WTC11 (cell line): Measurements from ENCODE around the gene MACO1. TPM values are rescaled to one million over a fixed set of nuclear protein-coding genes. Genes with fewer than 3 reads are reported as not detected.

Experiments used
- ATAC-seq: fragments of 200-7000 bp; cut with Tn5 transposase; 2 replicates; pipeline ENCODE4 v1.10.0; 2021; ENCODE audit warnings: mild to moderate bottlenecking, moderate library complexity
- CTCF ChIA-PET: fragments of 300-600 bp; sonication (Branson Sonifier 250); formaldehyde crosslinking; loops from one replicate; lab custom pipeline; 2021; ENCODE audit warnings: antibody characterized with exemption; lab: Charles Lee
- POLR2A ChIA-PET: fragments of 350-600 bp; sonication (Branson Sonifier 250); formaldehyde crosslinking; loops from one replicate; lab custom pipeline; 2021; ENCODE audit warnings: antibody characterized with exemption; lab: Charles Lee
- DNase-seq: peaks from one replicate; pipeline ENCODE4 v3.0.0; 2021; ENCODE audit warnings: low spot score
- H3K27ac Mint-ChIP-seq: 2 replicates; pipeline ENCODE4 v1.8.0; 2021; ENCODE audit warnings: mixed read lengths
- H3K27me3 Mint-ChIP-seq: 2 replicates; pipeline ENCODE4 v1.8.0; 2021; ENCODE audit warnings: low read depth, mild to moderate bottlenecking, moderate library complexity, mixed read lengths
- H3K36me3 Mint-ChIP-seq: 2 replicates; pipeline ENCODE4 v1.8.0; 2021; ENCODE audit warnings: mixed read lengths
- H3K4me1 Mint-ChIP-seq: 2 replicates; pipeline ENCODE4 v1.8.0; 2022; ENCODE audit warnings: mixed read lengths
- H3K4me3 Mint-ChIP-seq: 2 replicates; pipeline ENCODE4 v1.8.0; 2021; ENCODE audit warnings: mild to moderate bottlenecking, moderate library complexity, mixed read lengths
- H3K9me3 Mint-ChIP-seq: 2 replicates; pipeline ENCODE4 v1.8.0; 2021; ENCODE audit warnings: mixed read lengths
- EMX1 ChIP-seq: fragments of 250-450 bp; sonication (Bioruptor Pico); IDR thresholded peaks from 2 replicates; pipeline ENCODE4 v1.8.0; 2021; ENCODE audit warnings: mild to moderate bottlenecking
- ETV6 ChIP-seq: sonication (generic); formaldehyde crosslinking; IDR thresholded peaks from 2 replicates; pipeline ENCODE4 v1.8.1; 2022; ENCODE audit warnings: mild to moderate bottlenecking, missing genetic modification reagents
- FOXK1 ChIP-seq: sonication (generic); formaldehyde crosslinking; IDR thresholded peaks from 2 replicates; pipeline ENCODE4 v1.8.0; 2022; ENCODE audit warnings: mild to moderate bottlenecking, moderate library complexity, missing genetic modification reagents
- FOXP1 ChIP-seq: sonication (generic); formaldehyde crosslinking; IDR thresholded peaks from 2 replicates; pipeline ENCODE4 v1.8.0; 2022; ENCODE audit warnings: missing genetic modification reagents, mild to moderate bottlenecking, moderate library complexity, borderline replicate concordance
- GABPB1 ChIP-seq: sonication (generic); formaldehyde crosslinking; IDR thresholded peaks from 2 replicates; pipeline ENCODE4 v1.8.1; 2023; ENCODE audit warnings: mild to moderate bottlenecking, missing genetic modification reagents
- MXD4 ChIP-seq: fragments of 250-450 bp; sonication (Bioruptor Pico); IDR thresholded peaks from 2 replicates; pipeline ENCODE4 v1.8.0; 2021; ENCODE audit warnings: mild to moderate bottlenecking, moderate library complexity, borderline replicate concordance
- MYBL2 ChIP-seq: sonication (generic); formaldehyde crosslinking; IDR thresholded peaks from 2 replicates; pipeline ENCODE4 v1.8.1; 2023; ENCODE audit warnings: mild to moderate bottlenecking, moderate library complexity, missing genetic modification reagents
- NFE2L1 ChIP-seq: sonication (generic); formaldehyde crosslinking; IDR thresholded peaks from 2 replicates; pipeline ENCODE4 v1.8.1; 2023; ENCODE audit warnings: missing genetic modification reagents
- NR2C2 ChIP-seq: sonication (generic); formaldehyde crosslinking; IDR thresholded peaks from 2 replicates; pipeline ENCODE4 v1.8.0; 2022; ENCODE audit warnings: mild to moderate bottlenecking, missing genetic modification reagents
- SMAD3 ChIP-seq: sonication (generic); formaldehyde crosslinking; IDR thresholded peaks from 2 replicates; pipeline ENCODE4 v1.8.0; 2022; ENCODE audit warnings: missing genetic modification reagents, mild to moderate bottlenecking, borderline replicate concordance
- SP1 ChIP-seq: sonication (generic); formaldehyde crosslinking; conservative IDR thresholded peaks from 2 replicates; pipeline ENCODE4 v1.8.1; 2022; ENCODE audit warnings: missing genetic modification reagents
- ZNF263 ChIP-seq: sonication (generic); formaldehyde crosslinking; IDR thresholded peaks from 2 replicates; pipeline ENCODE4 v1.8.1; 2022; ENCODE audit warnings: low read depth, mild to moderate bottlenecking, moderate library complexity, missing genetic modification reagents
- ZNF423 ChIP-seq: fragments of 250-450 bp; sonication (Bioruptor Pico); IDR thresholded peaks from 2 replicates; pipeline ENCODE4 v2.1.2; 2022; ENCODE audit warnings: mild to moderate bottlenecking, moderate library complexity
- total RNA-seq: library from RNA; stranded (reverse); gene quantifications from 3 replicates; pipeline ENCODE4 v1.2.3, GENCODE V29; 2021
- TF ChIP-seq, protein P1 (sequence below): sonication (generic); formaldehyde crosslinking; IDR thresholded peaks from 2 replicates; pipeline ENCODE4 v1.8.1; 2023; ENCODE audit warnings: mild to moderate bottlenecking, missing genetic modification reagents, moderate library complexity
- TF ChIP-seq, protein P2 (sequence below): sonication (generic); formaldehyde crosslinking; IDR thresholded peaks from 2 replicates; pipeline ENCODE4 v1.8.0; 2022; ENCODE audit warnings: mild to moderate bottlenecking, missing genetic modification reagents
- TF ChIP-seq, protein P3 (sequence below): sonication (generic); formaldehyde crosslinking; IDR thresholded peaks from 2 replicates; pipeline ENCODE4 v1.8.0; 2022; ENCODE audit warnings: mild to moderate bottlenecking, missing genetic modification reagents
- TF ChIP-seq, protein P4 (sequence below): sonication (generic); formaldehyde crosslinking; IDR thresholded peaks from 2 replicates; pipeline ENCODE4 v1.8.1; 2022; ENCODE audit warnings: low read depth, mild to moderate bottlenecking, moderate library complexity, missing genetic modification reagents, borderline replicate concordance
- TF ChIP-seq, protein P5 (sequence below): sonication (generic); formaldehyde crosslinking; IDR thresholded peaks from 2 replicates; pipeline ENCODE4 v1.8.1; 2023; ENCODE audit warnings: mild to moderate bottlenecking, missing genetic modification reagents
- TF ChIP-seq, protein P6 (sequence below): fragments of 200-600 bp; IDR thresholded peaks from 2 replicates; pipeline ENCODE4 v1.8.0; 2022; ENCODE audit warnings: antibody characterized with exemption
- TF ChIP-seq, protein P7 (sequence below): sonication (generic); formaldehyde crosslinking; IDR thresholded peaks from 2 replicates; pipeline ENCODE4 v1.8.1; 2023; ENCODE audit warnings: mild to moderate bottlenecking, missing genetic modification reagents, moderate library complexity

The MACO1 gene
- total RNA-seq, 1 experiment from 2014 or later, result 9.5 TPM

- DNase-seq (no peak), ATAC-seq (no peak)
- no peaks in the 10 kb centered on the region for H3K9me3 Mint-ChIP-seq
- no peak for TF ChIP-seq MYBL2 (CRISPR knock-in tag)
- no peak for TF ChIP-seq ZNF423 (CRISPR knock-in tag)
- TF ChIP-seq, protein P1, sequence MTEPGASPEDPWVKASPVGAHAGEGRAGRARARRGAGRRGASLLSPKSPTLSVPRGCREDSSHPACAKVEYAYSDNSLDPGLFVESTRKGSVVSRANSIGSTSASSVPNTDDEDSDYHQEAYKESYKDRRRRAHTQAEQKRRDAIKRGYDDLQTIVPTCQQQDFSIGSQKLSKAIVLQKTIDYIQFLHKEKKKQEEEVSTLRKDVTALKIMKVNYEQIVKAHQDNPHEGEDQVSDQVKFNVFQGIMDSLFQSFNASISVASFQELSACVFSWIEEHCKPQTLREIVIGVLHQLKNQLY (CRISPR knock-in tag), result no peak
- TF ChIP-seq, protein P2, sequence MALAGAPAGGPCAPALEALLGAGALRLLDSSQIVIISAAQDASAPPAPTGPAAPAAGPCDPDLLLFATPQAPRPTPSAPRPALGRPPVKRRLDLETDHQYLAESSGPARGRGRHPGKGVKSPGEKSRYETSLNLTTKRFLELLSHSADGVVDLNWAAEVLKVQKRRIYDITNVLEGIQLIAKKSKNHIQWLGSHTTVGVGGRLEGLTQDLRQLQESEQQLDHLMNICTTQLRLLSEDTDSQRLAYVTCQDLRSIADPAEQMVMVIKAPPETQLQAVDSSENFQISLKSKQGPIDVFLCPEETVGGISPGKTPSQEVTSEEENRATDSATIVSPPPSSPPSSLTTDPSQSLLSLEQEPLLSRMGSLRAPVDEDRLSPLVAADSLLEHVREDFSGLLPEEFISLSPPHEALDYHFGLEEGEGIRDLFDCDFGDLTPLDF (CRISPR knock-in tag), result no peak
- TF ChIP-seq, protein P3, sequence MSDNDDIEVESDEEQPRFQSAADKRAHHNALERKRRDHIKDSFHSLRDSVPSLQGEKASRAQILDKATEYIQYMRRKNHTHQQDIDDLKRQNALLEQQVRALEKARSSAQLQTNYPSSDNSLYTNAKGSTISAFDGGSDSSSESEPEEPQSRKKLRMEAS (CRISPR knock-in tag), result no peak
- TF ChIP-seq, protein P4, sequence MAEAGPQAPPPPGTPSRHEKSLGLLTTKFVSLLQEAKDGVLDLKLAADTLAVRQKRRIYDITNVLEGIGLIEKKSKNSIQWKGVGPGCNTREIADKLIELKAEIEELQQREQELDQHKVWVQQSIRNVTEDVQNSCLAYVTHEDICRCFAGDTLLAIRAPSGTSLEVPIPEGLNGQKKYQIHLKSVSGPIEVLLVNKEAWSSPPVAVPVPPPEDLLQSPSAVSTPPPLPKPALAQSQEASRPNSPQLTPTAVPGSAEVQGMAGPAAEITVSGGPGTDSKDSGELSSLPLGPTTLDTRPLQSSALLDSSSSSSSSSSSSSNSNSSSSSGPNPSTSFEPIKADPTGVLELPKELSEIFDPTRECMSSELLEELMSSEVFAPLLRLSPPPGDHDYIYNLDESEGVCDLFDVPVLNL, result no peak
- TF ChIP-seq, protein P5, sequence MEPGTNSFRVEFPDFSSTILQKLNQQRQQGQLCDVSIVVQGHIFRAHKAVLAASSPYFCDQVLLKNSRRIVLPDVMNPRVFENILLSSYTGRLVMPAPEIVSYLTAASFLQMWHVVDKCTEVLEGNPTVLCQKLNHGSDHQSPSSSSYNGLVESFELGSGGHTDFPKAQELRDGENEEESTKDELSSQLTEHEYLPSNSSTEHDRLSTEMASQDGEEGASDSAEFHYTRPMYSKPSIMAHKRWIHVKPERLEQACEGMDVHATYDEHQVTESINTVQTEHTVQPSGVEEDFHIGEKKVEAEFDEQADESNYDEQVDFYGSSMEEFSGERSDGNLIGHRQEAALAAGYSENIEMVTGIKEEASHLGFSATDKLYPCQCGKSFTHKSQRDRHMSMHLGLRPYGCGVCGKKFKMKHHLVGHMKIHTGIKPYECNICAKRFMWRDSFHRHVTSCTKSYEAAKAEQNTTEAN (CRISPR knock-in tag), result no peak
- no peak for TF ChIP-seq FOXK1 (CRISPR knock-in tag)
- TF ChIP-seq FOXP1 (CRISPR knock-in tag), result no peak
- TF ChIP-seq ETV6, result no peak
- no peak for TF ChIP-seq NR2C2 (CRISPR knock-in tag)
- TF ChIP-seq, protein P6, sequence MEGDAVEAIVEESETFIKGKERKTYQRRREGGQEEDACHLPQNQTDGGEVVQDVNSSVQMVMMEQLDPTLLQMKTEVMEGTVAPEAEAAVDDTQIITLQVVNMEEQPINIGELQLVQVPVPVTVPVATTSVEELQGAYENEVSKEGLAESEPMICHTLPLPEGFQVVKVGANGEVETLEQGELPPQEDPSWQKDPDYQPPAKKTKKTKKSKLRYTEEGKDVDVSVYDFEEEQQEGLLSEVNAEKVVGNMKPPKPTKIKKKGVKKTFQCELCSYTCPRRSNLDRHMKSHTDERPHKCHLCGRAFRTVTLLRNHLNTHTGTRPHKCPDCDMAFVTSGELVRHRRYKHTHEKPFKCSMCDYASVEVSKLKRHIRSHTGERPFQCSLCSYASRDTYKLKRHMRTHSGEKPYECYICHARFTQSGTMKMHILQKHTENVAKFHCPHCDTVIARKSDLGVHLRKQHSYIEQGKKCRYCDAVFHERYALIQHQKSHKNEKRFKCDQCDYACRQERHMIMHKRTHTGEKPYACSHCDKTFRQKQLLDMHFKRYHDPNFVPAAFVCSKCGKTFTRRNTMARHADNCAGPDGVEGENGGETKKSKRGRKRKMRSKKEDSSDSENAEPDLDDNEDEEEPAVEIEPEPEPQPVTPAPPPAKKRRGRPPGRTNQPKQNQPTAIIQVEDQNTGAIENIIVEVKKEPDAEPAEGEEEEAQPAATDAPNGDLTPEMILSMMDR, result no peak
- no peak for TF ChIP-seq MXD4 (CRISPR knock-in tag)
- no peak for TF ChIP-seq SMAD3 (CRISPR knock-in tag)
- TF ChIP-seq, all 79 proteins: peak for 0
- Mint-ChIP-seq H3K27me3 (no peaks in the 10 kb centered on the region; the same call in 1 of the 2 replicates), H3K4me3 (no peak overlapping the region), H3K4me1 (0 out of 2 replicates have a peak, but pooled peaks cover 6% of the 10 kb centered on the region), H3K27ac (no peak overlapping the region), H3K36me3 (no peaks in the 10 kb centered on the region)
- POLR2A ChIA-PET, result no interaction called here
- CTCF ChIA-PET, result no interaction called here
Observed at GRCh38 chr1:25473653-25474225, 43.0 kb downstream of the MACO1 start.

DNA sequence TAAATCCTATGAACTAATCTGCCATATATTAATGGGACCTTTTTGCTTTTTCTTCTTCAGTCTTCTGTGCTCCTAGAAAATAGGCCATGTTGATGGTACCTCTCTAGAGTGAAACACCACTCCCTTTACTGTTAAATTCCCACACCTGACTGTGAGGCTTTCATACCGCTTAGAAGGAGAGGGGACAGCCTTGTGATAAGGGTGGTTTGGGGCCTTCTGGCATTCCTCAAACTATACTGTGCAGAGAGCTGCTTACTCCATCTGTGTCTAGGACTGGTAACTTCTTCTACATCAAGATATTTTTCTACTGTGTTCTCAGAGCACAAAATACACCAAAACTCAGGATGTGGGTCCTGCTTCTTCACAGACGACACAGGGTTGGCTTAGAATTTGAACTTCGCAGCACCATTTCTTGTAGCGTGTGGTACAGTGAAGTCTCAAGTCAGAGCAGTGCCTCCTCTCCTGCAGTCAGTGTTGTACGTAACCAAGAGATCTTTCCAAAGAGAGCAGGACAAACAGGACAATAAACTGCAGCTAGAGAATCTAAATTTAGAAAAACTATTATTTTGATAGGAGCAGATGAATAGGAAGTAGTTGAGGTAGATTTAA is 43.8 kb downstream of the MACO1 start:
- H3K36me3 Mint-ChIP-seq, result no peaks in the 10 kb centered on the region
- DNase-seq, result no peak

More for the DNA sequence above, 43.8 kb downstream of the MACO1 start:
- Mint-ChIP-seq H3K4me3 (no peak overlapping the region), H3K27ac (0 out of 2 replicates have a peak overlapping the region, but pooled peaks have one; percentile 4), H3K4me1 (0 out of 2 replicates have a peak, but pooled peaks cover 6% of the 10 kb centered on the region), H3K9me3 (no peaks in the 10 kb centered on the region), H3K27me3 (no peaks in the 10 kb centered on the region; the same call in 1 of the 2 replicates)
- no peak for ATAC-seq
- no peak for TF ChIP-seq SMAD3 (CRISPR knock-in tag)
- TF ChIP-seq EMX1 (CRISPR knock-in tag), result no peak
- no peak for TF ChIP-seq GABPB1 (CRISPR knock-in tag)
- no peak for TF ChIP-seq NFE2L1 (CRISPR knock-in tag)
- TF ChIP-seq, protein P7, sequence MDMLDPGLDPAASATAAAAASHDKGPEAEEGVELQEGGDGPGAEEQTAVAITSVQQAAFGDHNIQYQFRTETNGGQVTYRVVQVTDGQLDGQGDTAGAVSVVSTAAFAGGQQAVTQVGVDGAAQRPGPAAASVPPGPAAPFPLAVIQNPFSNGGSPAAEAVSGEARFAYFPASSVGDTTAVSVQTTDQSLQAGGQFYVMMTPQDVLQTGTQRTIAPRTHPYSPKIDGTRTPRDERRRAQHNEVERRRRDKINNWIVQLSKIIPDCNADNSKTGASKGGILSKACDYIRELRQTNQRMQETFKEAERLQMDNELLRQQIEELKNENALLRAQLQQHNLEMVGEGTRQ (CRISPR knock-in tag), result no peak
- no peak for TF ChIP-seq ZNF263 (CRISPR knock-in tag)
- TF ChIP-seq, protein P4, result no peak
- no peak for TF ChIP-seq SP1 (CRISPR knock-in tag)
- TF ChIP-seq, protein P3 (CRISPR knock-in tag), result no peak
- CTCF ChIA-PET, result no interaction called here
- POLR2A ChIA-PET, result no interaction called here
